Kidney epithelial cell (primary cell): ENCODE results near the gene MCFD2. TPM values are rescaled to one million over a fixed set of nuclear protein-coding genes. Genes with fewer than 3 reads are reported as not detected.

ENCODE experiments used
- DNase-seq: peaks from one replicate; pipeline ENCODE4 v3.0.0-alpha.2; 2010; ENCODE audit warnings: low read depth
- H3K27me3 ChIP-seq: 2 replicates; pipeline ENCODE4 v1.6.0; 2011; ENCODE audit warnings: low read length; ENCODE audit not compliant: control insufficient read depth, insufficient read depth
- H3K36me3 ChIP-seq: 2 replicates; pipeline ENCODE4 v1.5.1; 2011; ENCODE audit warnings: low read length; ENCODE audit not compliant: control insufficient read depth, insufficient read depth
- H3K4me3 ChIP-seq: 2 replicates; pipeline ENCODE4 v1.5.1; 2011; ENCODE audit warnings: low read depth, mild to moderate bottlenecking, control low read depth, low read length
- CTCF ChIP-seq: IDR thresholded peaks from 2 replicates; pipeline ENCODE4 v1.5.1; 2011; ENCODE audit warnings: mild to moderate bottlenecking, moderate library complexity, low read length, control low read depth, inconsistent platforms; ENCODE audit not compliant: insufficient read depth, poor library complexity, severe bottlenecking
- total RNA-seq: library from RNA; depleted of rRNA; stranded (reverse); fragments of >200 nt; gene quantifications from 2 replicates; pipeline ENCODE4 v1.2.3, GENCODE V29; 2015

MCFD2 gene
- total RNA-seq, 1 donor from 2014 or later = 175 TPM

GRCh38 chr2:46960618-46961017, 45.0 kb upstream of the MCFD2 start:
- Histone ChIP-seq H3K4me3 (no peak overlapping the region), H3K27me3 (no peaks in the 10 kb centered on the region), H3K36me3 (peaks cover 1% of the 10 kb centered on the region)
- DNase-seq = no peak
- no peak for TF ChIP-seq CTCF

- no peak for DNase-seq
- H3K4me3 ChIP-seq = no peak overlapping the region
- TF ChIP-seq CTCF = no peak
- H3K27me3 ChIP-seq = no peaks in the 10 kb centered on the region
- H3K36me3 ChIP-seq = peaks cover 1% of the 10 kb centered on the region
Measured at GRCh38 chr2:46958431-46959017, 42.9 kb upstream of the MCFD2 start.

- TF ChIP-seq CTCF = no peak
- Histone ChIP-seq H3K36me3 (peaks cover 1% of the 10 kb centered on the region), H3K27me3 (no peaks in the 10 kb centered on the region), H3K4me3 (no peak overlapping the region)
- no peak for DNase-seq
Measured at GRCh38 chr2:46956981-46957531, 41.5 kb upstream of the MCFD2 start.

GRCh38 chr2:46955764-46956163, 40.2 kb upstream of the MCFD2 start:
- H3K27me3 ChIP-seq = no peaks in the 10 kb centered on the region
- TF ChIP-seq CTCF = no peak
- no peak for DNase-seq
- H3K36me3 ChIP-seq = peaks cover 1% of the 10 kb centered on the region
- no peak overlapping the region for H3K4me3 ChIP-seq

GRCh38 chr2:46954951-46955571, 39.5 kb upstream of the MCFD2 start:
- H3K27me3 ChIP-seq = no peaks in the 10 kb centered on the region
- peaks cover 1% of the 10 kb centered on the region for H3K36me3 ChIP-seq
- H3K4me3 ChIP-seq = no peak overlapping the region
- peak; percentile 85 for DNase-seq
- no peak for TF ChIP-seq CTCF
